Stimulated activated naive CD8-positive, alpha-beta T cell treated with anti-CD3 and anti-CD28 coated beads, Interleukin-15, Interleukin-2, amounts not matched to agents 100 U/mL and 50 U/mL, for 24 hours (primary cell): ENCODE measurements around the gene MYZAP.

ENCODE experiments used
- ATAC-seq: fragments of 150-1000 bp; cut with Tn5 transposase; one replicate; pipeline ENCODE4 v1.10.0; 2021
- DNase-seq: peaks from one replicate; pipeline ENCODE4 v3.0.0; 2021

The MYZAP gene

GRCh38 chr15:57663262-57663661 lies 71.6 kb downstream of the MYZAP start:
- DNase-seq = no peak
- no peak for ATAC-seq

GRCh38 chr15:57665194-57665593 lies 73.5 kb downstream of the MYZAP start:
- no peak for DNase-seq
- no peak for ATAC-seq

- no peak for DNase-seq
- ATAC-seq = no peak
Observed at GRCh38 chr15:57665939-57666338, 74.2 kb downstream of the MYZAP start.

GRCh38 chr15:57667171-57667849 lies 75.6 kb downstream of the MYZAP start:
- ATAC-seq (no peak), DNase-seq (no peak)

- DNase-seq (no peak), ATAC-seq (no peak)
Observed at GRCh38 chr15:57668016-57668415, 76.3 kb downstream of the MYZAP start.

GRCh38 chr15:57671636-57672035 lies 79.9 kb downstream of the MYZAP start:
- no peak for ATAC-seq
- no peak for DNase-seq

GRCh38 chr15:57675481-57676181 lies 83.9 kb downstream of the MYZAP start:
- no peak for DNase-seq
- no peak for ATAC-seq

- no peak for DNase-seq
- ATAC-seq = no peak
Observed at GRCh38 chr15:57676585-57676984, 84.9 kb downstream of the MYZAP start.

- ATAC-seq = no peak
- DNase-seq = no peak
Observed at GRCh38 chr15:57677204-57677603, 85.5 kb downstream of the MYZAP start.

GRCh38 chr15:57680021-57680420 lies 88.3 kb downstream of the MYZAP start:
- no peak for ATAC-seq

GRCh38 chr15:57681011-57681410 lies 89.3 kb downstream of the MYZAP start:
- DNase-seq = no peak
- ATAC-seq = no peak

More at GRCh38 chr15:57680021-57680420, 88.3 kb downstream of the MYZAP start:
- no peak for DNase-seq

- DNase-seq = no peak
- no peak for ATAC-seq
Observed at GRCh38 chr15:57683481-57683880, 91.8 kb downstream of the MYZAP start.

GRCh38 chr15:57684491-57685151 lies 92.9 kb downstream of the MYZAP start:
- ATAC-seq (no peak), DNase-seq (no peak)

- DNase-seq = no peak
- no peak for ATAC-seq
Observed at GRCh38 chr15:57685306-57686095, 93.8 kb downstream of the MYZAP start.

- DNase-seq (no peak), ATAC-seq (no peak)
Observed at GRCh38 chr15:57686657-57687056, 95.0 kb downstream of the MYZAP start.

- no peak for ATAC-seq
- no peak for DNase-seq
Observed at GRCh38 chr15:57690341-57690966, 98.8 kb downstream of the MYZAP start.

GRCh38 chr15:57691082-57691481 lies 99.4 kb downstream of the MYZAP start:
- no peak for ATAC-seq
- DNase-seq = no peak

GRCh38 chr15:57692709-57693108 lies 101.0 kb downstream of the MYZAP start:
- ATAC-seq = no peak
- DNase-seq = no peak

- DNase-seq (no peak), ATAC-seq (no peak)
Observed at GRCh38 chr15:57694279-57694678, 102.6 kb downstream of the MYZAP start.

GRCh38 chr15:57696146-57696545 lies 104.4 kb downstream of the MYZAP start:
- no peak for DNase-seq
- ATAC-seq = no peak

- no peak for DNase-seq
- no peak for ATAC-seq
Observed at GRCh38 chr15:57697588-57697987, 105.9 kb downstream of the MYZAP start.

- no peak for DNase-seq
- ATAC-seq = no peak
Observed at GRCh38 chr15:57698243-57698642, 106.5 kb downstream of the MYZAP start.
